ENCODE results near the gene CLHC1. TPM values are rescaled to one million over a fixed set of nuclear protein-coding genes. Genes with fewer than 3 reads are reported as not detected.
"Not testable (repeated sequence)": the region's sequence is repeated elsewhere in the genome, so short reads cannot be mapped to it uniquely, and the experiment has no call there.

The CLHC1 gene
- total and polyA plus RNA-seq, 10 of the 15 experiments (the other 5 are each of a cell fraction or from before 2014, with no cell fraction given): 2.6 to 6.8 (median 4.7) TPM

DNA sequence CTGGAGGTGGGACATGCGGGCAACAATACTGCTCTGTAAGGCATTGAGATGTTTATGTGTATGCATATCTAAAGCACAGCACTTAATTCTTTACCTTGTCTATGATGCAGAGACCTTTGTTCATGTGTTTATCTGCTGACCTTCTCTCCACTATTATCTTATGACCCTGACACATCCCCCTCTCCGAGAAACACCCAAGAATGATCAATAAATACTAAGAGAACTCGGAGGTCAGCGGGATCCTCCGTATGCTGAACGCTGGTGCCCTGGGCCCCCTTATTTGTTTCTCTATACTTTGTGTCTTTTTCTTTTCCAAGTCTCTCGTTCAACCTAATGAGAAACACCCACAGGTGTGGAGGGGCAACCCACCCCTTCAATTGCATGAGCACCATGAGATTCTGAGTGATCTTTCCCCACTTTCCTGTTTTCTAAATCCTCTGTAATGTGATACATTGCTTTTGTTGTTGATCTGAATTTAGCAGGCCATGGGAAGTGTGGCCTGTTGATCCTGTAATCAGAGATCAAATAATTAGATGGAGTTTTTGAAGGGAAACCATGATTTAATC lies 47.8 kb upstream of the CLHC1 start:
- intact Hi-C loops (cut with micrococcal nuclease; ENCODE audit: unreplicated experiment): loop anchor here (10.0 kb wide), 1 partner anchor 335 kb away; the partner anchor contains the start of gene PPP4R3B

DNA sequence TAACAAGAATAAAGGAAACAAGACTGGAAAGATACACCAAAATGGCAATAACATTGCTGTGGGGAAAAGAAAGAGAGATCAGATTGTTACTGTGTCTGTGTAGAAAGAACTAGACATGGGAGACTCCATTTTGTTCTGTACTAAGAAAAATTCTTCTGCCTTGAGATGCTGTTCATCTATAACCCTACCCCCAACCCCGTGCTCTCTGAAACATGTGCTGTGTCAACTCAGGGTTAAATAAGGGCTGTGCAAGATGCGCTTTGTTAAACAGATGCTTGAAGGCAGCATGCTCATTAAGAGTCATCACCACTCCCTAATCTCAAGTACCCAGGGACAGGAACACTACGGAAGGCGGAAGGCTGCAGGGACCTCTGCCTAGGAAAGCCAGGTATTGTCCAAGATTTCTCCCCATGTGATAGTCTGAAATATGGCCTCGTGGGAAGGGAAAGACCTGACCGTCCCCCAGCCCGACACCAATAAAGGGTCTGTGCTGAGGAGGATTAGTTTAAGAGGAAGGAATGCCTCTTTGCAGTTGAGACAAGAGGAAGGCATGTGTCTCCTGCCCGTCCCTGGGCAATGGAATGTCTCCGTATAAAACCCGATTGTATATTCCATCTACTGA lies 47.2 kb upstream of the CLHC1 start:
- DNase-seq (ENCODE audit: low read depth, low spot score); FAIRE-seq; H3K4me1 ChIP-seq (ENCODE audit: control insufficient read depth, insufficient read depth, low read length); H2AFZ ChIP-seq (ENCODE audit: control insufficient read depth, low read depth, low read length); H3K9ac ChIP-seq (ENCODE audit: control insufficient read depth, insufficient read depth, low read length); H3K9me3 ChIP-seq (replicated peaks; ENCODE audit: control insufficient read depth, insufficient read depth, low read length); POLR2A ChIA-PET; H3K27ac ChIP-seq (ENCODE audit: control insufficient read depth, insufficient read depth); H3K4me2 ChIP-seq (ENCODE audit: control insufficient read depth, insufficient read depth); RAD21 ChIA-PET (ENCODE audit: unreplicated experiment); H3K36me3 ChIP-seq (ENCODE audit: control insufficient read depth in 2 of 2, insufficient read depth in 2 of 2, low read length in 1 of 2); in situ Hi-C loops (cut with MboI); CTCF ChIA-PET; H4K20me1 ChIP-seq (ENCODE audit: control insufficient read depth, insufficient read depth); H3K4me3 ChIP-seq; ATAC-seq; H3K27me3 ChIP-seq (replicated peaks in 1 of 2; ENCODE audit: control insufficient read depth in 2 of 2, insufficient read depth in 2 of 2, low read length in 1 of 2); SMC1A ChIA-PET (ENCODE audit: uncharacterized antibody, unreplicated experiment); BruUV-seq (replicated peaks); intact Hi-C loops (cut with micrococcal nuclease; ENCODE audit: unreplicated experiment): not testable (repeated sequence)
- 78% methylated on average over 10 of the region's 10 CpGs for WGBS (ENCODE audit: insufficient coverage, insufficient replicate concordance, low lambda C conversion rate, missing lambda C conversion rate)
- peaks cover 16% of the 10 kb centered on the region for H3K79me2 ChIP-seq (ENCODE audit: control insufficient read depth, insufficient read depth, low read length)

More for the DNA sequence above, 47.8 kb upstream of the CLHC1 start:
- peaks cover 16% of the 10 kb centered on the region for H3K79me2 ChIP-seq (ENCODE audit: control insufficient read depth, insufficient read depth, low read length)
- DNase-seq (ENCODE audit: low read depth, low spot score); H3K4me1 ChIP-seq (ENCODE audit: control insufficient read depth, insufficient read depth, low read length); H2AFZ ChIP-seq (ENCODE audit: control insufficient read depth, low read depth, low read length); H3K4me3 ChIP-seq; H4K20me1 ChIP-seq (ENCODE audit: control insufficient read depth, insufficient read depth); H3K4me2 ChIP-seq (ENCODE audit: control insufficient read depth, insufficient read depth); in situ Hi-C loops (cut with MboI); BruUV-seq (replicated peaks); ATAC-seq; H3K27ac ChIP-seq (ENCODE audit: control insufficient read depth, insufficient read depth); H3K27me3 ChIP-seq (replicated peaks in 1 of 2; ENCODE audit: control insufficient read depth in 2 of 2, insufficient read depth in 2 of 2, low read length in 1 of 2); FAIRE-seq; H3K9ac ChIP-seq (ENCODE audit: control insufficient read depth, insufficient read depth, low read length); H3K36me3 ChIP-seq (ENCODE audit: control insufficient read depth in 2 of 2, insufficient read depth in 2 of 2, low read length in 1 of 2); CTCF ChIA-PET; H3K9me3 ChIP-seq (replicated peaks; ENCODE audit: control insufficient read depth, insufficient read depth, low read length): not testable (repeated sequence)
- POLR2A ChIA-PET: interaction anchor here (0.6 kb wide), 1 partner anchor 463 kb away, joined by 3 read pairs; no protein-coding TSS in a partner anchor
- RAD21 ChIA-PET (ENCODE audit: unreplicated experiment): interaction anchor here (1.2 kb wide), 1 partner anchor 57 kb away, joined by 3 read pairs; no protein-coding TSS in a partner anchor
- SMC1A ChIA-PET (ENCODE audit: uncharacterized antibody, unreplicated experiment): interaction anchor here (2.1 kb wide), 1 partner anchor 10 kb away, joined by 9 read pairs; the partner anchor contains the start of gene MTIF2
- 87% methylated on average over 7 of the region's 7 CpGs for WGBS (ENCODE audit: insufficient coverage, insufficient replicate concordance, low lambda C conversion rate, missing lambda C conversion rate)
